IMR-90 (cell line): ENCODE measurements around the gene NUTM1. TPM values are rescaled to one million over a fixed set of nuclear protein-coding genes. Genes with fewer than 3 reads are reported as not detected.

Experiments used
- ATAC-seq: fragments of 200-7000 bp; cut with Tn5 transposase; 2 replicates; pipeline ENCODE4 v1.9.1; 2020; ENCODE audit warnings: low read depth, mild to moderate bottlenecking, moderate library complexity
- BruUV-seq: library from RNA; stranded (reverse); fragments of 400-500 nt; replicated peaks from 2 replicates; lab custom pipeline; 2021; lab: Mats Ljungman, UMichigan
- CTCF ChIA-PET: fragments of 300-600 bp; formaldehyde crosslinking; extraction: SDS; loops from one replicate; lab custom pipeline; 2021; ENCODE audit warnings: antibody characterized with exemption; lab: Yijun Ruan, JAX
- POLR2A ChIA-PET: fragments of 300-600 bp; sonication (Branson Sonifier 250); formaldehyde crosslinking; loops from one replicate; lab custom pipeline; 2022; ENCODE audit warnings: antibody characterized with exemption; ENCODE audit not compliant: unreplicated experiment; lab: Charles Lee
- DNase-seq: peaks from one replicate; pipeline ENCODE4 v3.0.0; 2013
- H2AFZ ChIP-seq: replicated peaks from 2 replicates; pipeline ENCODE3; 2013; ENCODE audit warnings: low read length, mild to moderate bottlenecking; ENCODE audit not compliant: poor library complexity
- H2AK5ac ChIP-seq: 2 replicates; pipeline ENCODE4 v1.6.1; 2013; ENCODE audit warnings: low read depth, low read length, inconsistent platforms
- H2AK9ac ChIP-seq: replicated peaks from 2 replicates; pipeline ENCODE3; 2013; ENCODE audit warnings: mild to moderate bottlenecking, low read depth, low read length, moderate library complexity; ENCODE audit not compliant: poor library complexity
- H2BK120ac ChIP-seq: 2 replicates; pipeline ENCODE4 v1.6.1; 2013; ENCODE audit warnings: low read depth, low read length, inconsistent platforms
- H2BK15ac ChIP-seq: 3 replicates; pipeline ENCODE4 v1.6.1; 2013; ENCODE audit warnings: low read depth, low read length, inconsistent platforms
- H2BK20ac ChIP-seq: 2 replicates; pipeline ENCODE4 v1.6.1; 2013; ENCODE audit warnings: low read depth, mild to moderate bottlenecking, inconsistent platforms, low read length, moderate library complexity
- H2BK5ac ChIP-seq: 2 replicates; pipeline ENCODE4 v1.6.1; 2013; ENCODE audit warnings: mild to moderate bottlenecking, low read depth, low read length, inconsistent platforms; ENCODE audit not compliant: poor library complexity, severe bottlenecking
- H3K14ac ChIP-seq: replicated peaks from 2 replicates; pipeline ENCODE4 v1.6.1; 2013; ENCODE audit warnings: low read depth, low read length, inconsistent platforms
- H3K18ac ChIP-seq: 2 replicates; pipeline ENCODE4 v1.6.1; 2013; ENCODE audit warnings: low read depth, low read length, control low read depth
- H3K23ac ChIP-seq: 2 replicates; pipeline ENCODE4 v1.6.1; 2013; ENCODE audit warnings: low read depth, low read length, inconsistent platforms
- H3K27ac ChIP-seq: 2 replicates; pipeline ENCODE4 v1.5.1; 2013; ENCODE audit warnings: mild to moderate bottlenecking, control low read depth, low read length; ENCODE audit not compliant: insufficient read depth
- H3K27me3 ChIP-seq: 2 replicates; pipeline ENCODE4 v1.6.1; 2013; ENCODE audit warnings: low read length; ENCODE audit not compliant: control insufficient read depth, insufficient read depth
- H3K36me3 ChIP-seq: 2 replicates; pipeline ENCODE4 v1.6.1; 2013; ENCODE audit warnings: low read length, mixed read lengths; ENCODE audit not compliant: control insufficient read depth, insufficient read depth
- H3K4ac ChIP-seq: 2 replicates; pipeline ENCODE4 v1.6.1; 2013; ENCODE audit warnings: low read depth, low read length, inconsistent platforms
- H3K4me1 ChIP-seq: 2 replicates; pipeline ENCODE4 v1.6.1; 2013; ENCODE audit warnings: low read length, mixed read lengths; ENCODE audit not compliant: control insufficient read depth, insufficient read depth
- H3K4me2 ChIP-seq: 2 replicates; pipeline ENCODE4 v1.6.1; 2013; ENCODE audit warnings: low read depth, mild to moderate bottlenecking, control low read depth, low read length, moderate library complexity
- H3K4me3 ChIP-seq: 2 replicates; pipeline ENCODE4 v1.5.1; 2013; ENCODE audit warnings: low read depth, mild to moderate bottlenecking, control low read depth, low read length, moderate library complexity; ENCODE audit not compliant: insufficient read depth
- H3K56ac ChIP-seq: 2 replicates; pipeline ENCODE4 v1.6.1; 2013; ENCODE audit warnings: low read length, inconsistent platforms; ENCODE audit not compliant: insufficient read depth; ENCODE audit errors: extremely low read depth
- H3K79me1 ChIP-seq, 2 experiments: 2 replicates each; pipeline ENCODE4 v1.6.1; 2013; ENCODE audit warnings: low read length in 2 of 2, inconsistent platforms in 1 of 2, low read depth in 1 of 2
- H3K9ac ChIP-seq: 2 replicates; pipeline ENCODE4 v1.6.1; 2013; ENCODE audit warnings: low read depth, low read length, control low read depth
- H3K9me1 ChIP-seq: 2 replicates; pipeline ENCODE4 v1.6.1; 2013; ENCODE audit warnings: low read length, inconsistent platforms; ENCODE audit not compliant: insufficient read depth
- H3K9me3 ChIP-seq: 2 replicates; pipeline ENCODE4 v1.6.1; 2013; ENCODE audit warnings: low read length; ENCODE audit not compliant: control insufficient read depth, insufficient read depth
- H4K20me1 ChIP-seq: 2 replicates; pipeline ENCODE4 v1.6.1; 2013; ENCODE audit warnings: low read length, inconsistent platforms; ENCODE audit not compliant: insufficient read depth
- H4K5ac ChIP-seq: 2 replicates; pipeline ENCODE4 v1.6.1; 2013; ENCODE audit warnings: mild to moderate bottlenecking, low read depth, low read length, control low read depth
- H4K8ac ChIP-seq, 2 experiments: 2 replicates each; pipeline ENCODE4 v1.6.1; 2013; ENCODE audit warnings: low read depth in 2 of 2, low read length in 2 of 2, control low read depth in 1 of 2, inconsistent platforms in 1 of 2
- H4K91ac ChIP-seq: 2 replicates; pipeline ENCODE4 v1.6.1; 2013; ENCODE audit warnings: low read depth, low read length, inconsistent platforms; ENCODE audit not compliant: insufficient read depth
- BHLHE40 ChIP-seq: fragments of 150-350 bp; IDR thresholded peaks from 2 replicates; pipeline ENCODE4 v1.6.1; 2016; ENCODE audit warnings: mild to moderate bottlenecking, low read depth, low read length
- CEBPB ChIP-seq: IDR thresholded peaks from 2 replicates; pipeline ENCODE4 v1.6.1; 2012; ENCODE audit warnings: low read depth, low read length, improper control_type of control experiment
- CHD1 ChIP-seq: IDR thresholded peaks from 2 replicates; pipeline ENCODE4 v1.6.1; 2012; ENCODE audit warnings: low read depth, low read length, improper control_type of control experiment
- FOS ChIP-seq: fragments of 150-350 bp; IDR thresholded peaks from 2 replicates; pipeline ENCODE4 v1.6.1; 2016; ENCODE audit warnings: low read depth, low read length
- MAFK ChIP-seq: IDR thresholded peaks from 2 replicates; pipeline ENCODE4 v1.6.1; 2012; ENCODE audit warnings: low read depth, low read length, improper control_type of control experiment
- MAZ ChIP-seq: IDR thresholded peaks from 2 replicates; pipeline ENCODE4 v1.6.1; 2012; ENCODE audit warnings: low read depth, mild to moderate bottlenecking, low read length, improper control_type of control experiment, moderate library complexity, borderline replicate concordance
- MXI1 ChIP-seq: IDR thresholded peaks from 2 replicates; pipeline ENCODE4 v1.6.1; 2012; ENCODE audit warnings: low read depth, mild to moderate bottlenecking, low read length, moderate library complexity, borderline replicate concordance
- NFE2L2 ChIP-seq: fragments of 150-350 bp; IDR thresholded peaks from 2 replicates; pipeline ENCODE4 v1.6.1; 2016; ENCODE audit warnings: low read depth, mild to moderate bottlenecking, low read length
- POLR2A ChIP-seq: IDR thresholded peaks from 2 replicates; pipeline ENCODE4 v1.6.1; 2012; ENCODE audit warnings: mild to moderate bottlenecking, low read depth, low read length
- RAD21 ChIP-seq: IDR thresholded peaks from 2 replicates; pipeline ENCODE4 v1.6.1; 2012; ENCODE audit warnings: low read length, improper control_type of control experiment
- RCOR1 ChIP-seq: IDR thresholded peaks from 2 replicates; pipeline ENCODE4 v1.6.1; 2012; ENCODE audit warnings: mild to moderate bottlenecking, low read length, improper control_type of control experiment; ENCODE audit not compliant: insufficient replicate concordance
- RFX5 ChIP-seq: IDR thresholded peaks from 2 replicates; pipeline ENCODE4 v1.8.0; 2012; ENCODE audit warnings: low read depth, mild to moderate bottlenecking, low read length, moderate library complexity
- SMC3 ChIP-seq: fragments of 150-350 bp; IDR thresholded peaks from 2 replicates; pipeline ENCODE4 v1.6.1; 2016; ENCODE audit warnings: low read depth, mild to moderate bottlenecking, antibody characterized with exemption, low read length, moderate library complexity
- USF2 ChIP-seq: fragments of 150-350 bp; IDR thresholded peaks from 2 replicates; pipeline ENCODE4 v1.6.1; 2017; ENCODE audit warnings: mild to moderate bottlenecking, antibody characterized with exemption, low read length, low read depth
- WGBS, 2 experiments: methylation state at CpG; one replicate each; pipeline versions ENCODE4 v1.1.5 to v1.1.7; 2013; ENCODE audit warnings: missing lambda C conversion rate in 2 of 2; ENCODE audit not compliant: insufficient read length in 1 of 2; ENCODE audit errors: extremely low coverage in 2 of 2; 5-methylcytosine and 5-hydroxymethylcytosine counted together
- dilution Hi-C: fragments of 300-500 bp; cut with HindIII; formaldehyde crosslinking; loops from one replicate; pipeline ENCODE4 v1.14.3; 2018; ENCODE audit warnings: low sequenced_read_pairs; ENCODE audit not compliant: unreplicated experiment
- in situ Hi-C: fragments of 300-500 bp; cut with MboI; formaldehyde crosslinking; loops from 3 replicates; pipeline ENCODE4 v1.14.3; 2019; ENCODE audit warnings: low sequenced_read_pairs, inconsistent platforms, mixed read lengths
- intact Hi-C: fragments of 100-400 bp; cut with micrococcal nuclease; formaldehyde crosslinking; loops from 2 replicates; pipeline ENCODE4 v1.10.0; 2022
- polyA plus RNA-seq, 3 experiments: library from polyadenylated mRNA; depleted of rRNA; stranded (reverse); fragments of >200 nt; gene quantifications; 2 replicates each; pipeline ENCODE4 v1.2.3, GENCODE V29; 2012; ENCODE audit warnings: low replicate concordance in 1 of 3
- total RNA-seq: library from RNA; depleted of rRNA; stranded (reverse); fragments of >200 nt; gene quantifications from 2 replicates; pipeline ENCODE4 v1.2.3, GENCODE V29; 2012
- TF ChIP-seq, protein P1 (sequence below): conservative IDR thresholded peaks from 2 replicates; pipeline ENCODE4 v1.5.1; 2012; ENCODE audit warnings: mild to moderate bottlenecking, low read depth, low read length, improper control_type of control experiment
- TF ChIP-seq, protein P2 (sequence below): fragments of 150-350 bp; IDR thresholded peaks from 2 replicates; pipeline ENCODE4 v1.6.1; 2016; ENCODE audit warnings: low read depth, mild to moderate bottlenecking, low read length, moderate library complexity, borderline replicate concordance

Gene NUTM1
- total and polyA plus RNA-seq, 2 of the 4 experiments (the other 2 are of a cell fraction), result not detected

DNA sequence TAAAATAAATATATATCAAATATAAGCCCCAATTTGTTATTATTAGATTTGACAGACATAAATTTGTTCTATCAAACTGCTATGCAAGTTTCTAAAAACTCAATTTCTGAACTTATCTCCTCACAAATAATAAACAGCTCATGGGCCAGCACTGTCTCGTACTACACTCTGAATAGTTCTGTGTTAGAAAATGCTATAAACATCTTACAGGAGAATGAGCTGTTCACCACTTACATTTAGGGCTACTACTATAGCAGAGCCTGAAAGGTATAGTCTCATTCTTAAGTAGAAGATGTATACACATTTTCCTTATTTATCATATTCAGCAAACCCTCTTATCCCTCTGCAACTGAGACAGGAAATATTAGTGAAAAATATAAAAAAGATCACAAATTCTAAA lies 18.2 kb upstream of the NUTM1 start:
- dilution Hi-C loops, result no loop called here
- Histone ChIP-seq H2BK20ac (no peak overlapping the region), H4K20me1 (no peaks in the 10 kb centered on the region)

More for the DNA sequence above, 18.2 kb upstream of the NUTM1 start:
- Histone ChIP-seq H3K9ac (no peak overlapping the region), H2AK5ac (no peak overlapping the region), H3K14ac (no peak overlapping the region), H3K4me2 (no peak overlapping the region), H3K27ac (no peak overlapping the region), H3K9me1 (no peaks in the 10 kb centered on the region), H4K5ac (no peak overlapping the region), H3K79me1 (0 out of 4 replicates have a peak, but pooled peaks cover 0 to 6% of the 10 kb centered on the region in 2 experiments), H3K4me1 (no peaks in the 10 kb centered on the region), H3K36me3 (no peaks in the 10 kb centered on the region), H3K23ac (no peak overlapping the region), H2BK15ac (no peak overlapping the region), H2BK5ac (no peak overlapping the region), H3K27me3 (no peaks in the 10 kb centered on the region), H4K91ac (no peak overlapping the region), H3K56ac (no peak overlapping the region), H4K8ac (no peak overlapping the region), H2AK9ac (no peak overlapping the region), H3K4ac (no peak overlapping the region), H3K9me3 (no peaks in the 10 kb centered on the region), H3K4me3 (no peak overlapping the region), H3K18ac (no peak overlapping the region), H2AFZ (no peak overlapping the region), H2BK120ac (no peak overlapping the region)
- ATAC-seq (no peak), DNase-seq (no peak)
- TF ChIP-seq CHD1 (no peak), RAD21 (no peak), USF2 (no peak), NFE2L2 (no peak), MAFK (no peak), BHLHE40 (no peak), SMC3 (no peak), MXI1 (no peak), CEBPB (no peak), MAZ (no peak), RCOR1 (no peak), RFX5 (no peak), FOS (no peak), POLR2A (no peak)
- TF ChIP-seq, protein P1, sequence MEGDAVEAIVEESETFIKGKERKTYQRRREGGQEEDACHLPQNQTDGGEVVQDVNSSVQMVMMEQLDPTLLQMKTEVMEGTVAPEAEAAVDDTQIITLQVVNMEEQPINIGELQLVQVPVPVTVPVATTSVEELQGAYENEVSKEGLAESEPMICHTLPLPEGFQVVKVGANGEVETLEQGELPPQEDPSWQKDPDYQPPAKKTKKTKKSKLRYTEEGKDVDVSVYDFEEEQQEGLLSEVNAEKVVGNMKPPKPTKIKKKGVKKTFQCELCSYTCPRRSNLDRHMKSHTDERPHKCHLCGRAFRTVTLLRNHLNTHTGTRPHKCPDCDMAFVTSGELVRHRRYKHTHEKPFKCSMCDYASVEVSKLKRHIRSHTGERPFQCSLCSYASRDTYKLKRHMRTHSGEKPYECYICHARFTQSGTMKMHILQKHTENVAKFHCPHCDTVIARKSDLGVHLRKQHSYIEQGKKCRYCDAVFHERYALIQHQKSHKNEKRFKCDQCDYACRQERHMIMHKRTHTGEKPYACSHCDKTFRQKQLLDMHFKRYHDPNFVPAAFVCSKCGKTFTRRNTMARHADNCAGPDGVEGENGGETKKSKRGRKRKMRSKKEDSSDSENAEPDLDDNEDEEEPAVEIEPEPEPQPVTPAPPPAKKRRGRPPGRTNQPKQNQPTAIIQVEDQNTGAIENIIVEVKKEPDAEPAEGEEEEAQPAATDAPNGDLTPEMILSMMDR, result no peak
- TF ChIP-seq, protein P2, sequence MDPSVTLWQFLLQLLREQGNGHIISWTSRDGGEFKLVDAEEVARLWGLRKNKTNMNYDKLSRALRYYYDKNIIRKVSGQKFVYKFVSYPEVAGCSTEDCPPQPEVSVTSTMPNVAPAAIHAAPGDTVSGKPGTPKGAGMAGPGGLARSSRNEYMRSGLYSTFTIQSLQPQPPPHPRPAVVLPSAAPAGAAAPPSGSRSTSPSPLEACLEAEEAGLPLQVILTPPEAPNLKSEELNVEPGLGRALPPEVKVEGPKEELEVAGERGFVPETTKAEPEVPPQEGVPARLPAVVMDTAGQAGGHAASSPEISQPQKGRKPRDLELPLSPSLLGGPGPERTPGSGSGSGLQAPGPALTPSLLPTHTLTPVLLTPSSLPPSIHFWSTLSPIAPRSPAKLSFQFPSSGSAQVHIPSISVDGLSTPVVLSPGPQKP, result no peak
- CTCF ChIA-PET, result no interaction called here
- in situ Hi-C loops, result no loop called here
- intact Hi-C loops, result no loop called here
- no TSS peak for BruUV-seq
- POLR2A ChIA-PET, result interaction anchor here (0.7 kb wide), 1 partner anchor 8 kb away, joined by 4 read pairs; no protein-coding TSS in a partner anchor
- no CpG with 5 or more reads among the region's 1 CpG for WGBS, 2 experiments
